GM10266 (cell line): Measurements from ENCODE around the gene CELF5.

Source experiments
- DNase-seq: peaks from one replicate; pipeline ENCODE4 v3.0.0; 2012; ENCODE audit errors: extremely low spot score
- TF ChIP-seq, protein P1 (sequence below): IDR thresholded peaks from 2 replicates; pipeline ENCODE4 v1.5.1; 2012; ENCODE audit warnings: mild to moderate bottlenecking, low read depth; ENCODE audit not compliant: control insufficient read depth, insufficient read depth; ENCODE audit errors: missing control alignments

Gene CELF5

DNA sequence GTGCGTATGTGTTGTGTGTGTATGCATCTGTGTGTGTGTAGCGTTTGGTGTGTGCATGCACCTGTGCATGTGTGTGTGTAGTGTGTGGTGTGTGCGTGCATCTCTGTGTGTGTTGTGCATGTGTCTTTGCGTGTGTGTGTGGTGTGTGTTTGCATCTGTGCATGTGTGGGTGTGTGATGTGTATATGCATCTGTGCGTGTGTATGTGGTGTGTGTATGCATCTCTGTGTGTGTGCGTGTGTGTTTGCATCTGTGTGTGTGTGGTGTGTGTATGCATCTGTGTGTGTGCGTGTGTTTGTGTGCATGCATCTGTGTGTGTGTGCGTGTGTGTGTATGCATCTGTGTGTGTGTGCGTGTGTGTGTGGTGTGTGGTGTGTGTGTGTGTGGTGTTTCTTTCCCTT is 20.6 kb downstream of the CELF5 start:
- DNase-seq = no peak
- TF ChIP-seq, protein P1, sequence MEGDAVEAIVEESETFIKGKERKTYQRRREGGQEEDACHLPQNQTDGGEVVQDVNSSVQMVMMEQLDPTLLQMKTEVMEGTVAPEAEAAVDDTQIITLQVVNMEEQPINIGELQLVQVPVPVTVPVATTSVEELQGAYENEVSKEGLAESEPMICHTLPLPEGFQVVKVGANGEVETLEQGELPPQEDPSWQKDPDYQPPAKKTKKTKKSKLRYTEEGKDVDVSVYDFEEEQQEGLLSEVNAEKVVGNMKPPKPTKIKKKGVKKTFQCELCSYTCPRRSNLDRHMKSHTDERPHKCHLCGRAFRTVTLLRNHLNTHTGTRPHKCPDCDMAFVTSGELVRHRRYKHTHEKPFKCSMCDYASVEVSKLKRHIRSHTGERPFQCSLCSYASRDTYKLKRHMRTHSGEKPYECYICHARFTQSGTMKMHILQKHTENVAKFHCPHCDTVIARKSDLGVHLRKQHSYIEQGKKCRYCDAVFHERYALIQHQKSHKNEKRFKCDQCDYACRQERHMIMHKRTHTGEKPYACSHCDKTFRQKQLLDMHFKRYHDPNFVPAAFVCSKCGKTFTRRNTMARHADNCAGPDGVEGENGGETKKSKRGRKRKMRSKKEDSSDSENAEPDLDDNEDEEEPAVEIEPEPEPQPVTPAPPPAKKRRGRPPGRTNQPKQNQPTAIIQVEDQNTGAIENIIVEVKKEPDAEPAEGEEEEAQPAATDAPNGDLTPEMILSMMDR = no peak

DNA sequence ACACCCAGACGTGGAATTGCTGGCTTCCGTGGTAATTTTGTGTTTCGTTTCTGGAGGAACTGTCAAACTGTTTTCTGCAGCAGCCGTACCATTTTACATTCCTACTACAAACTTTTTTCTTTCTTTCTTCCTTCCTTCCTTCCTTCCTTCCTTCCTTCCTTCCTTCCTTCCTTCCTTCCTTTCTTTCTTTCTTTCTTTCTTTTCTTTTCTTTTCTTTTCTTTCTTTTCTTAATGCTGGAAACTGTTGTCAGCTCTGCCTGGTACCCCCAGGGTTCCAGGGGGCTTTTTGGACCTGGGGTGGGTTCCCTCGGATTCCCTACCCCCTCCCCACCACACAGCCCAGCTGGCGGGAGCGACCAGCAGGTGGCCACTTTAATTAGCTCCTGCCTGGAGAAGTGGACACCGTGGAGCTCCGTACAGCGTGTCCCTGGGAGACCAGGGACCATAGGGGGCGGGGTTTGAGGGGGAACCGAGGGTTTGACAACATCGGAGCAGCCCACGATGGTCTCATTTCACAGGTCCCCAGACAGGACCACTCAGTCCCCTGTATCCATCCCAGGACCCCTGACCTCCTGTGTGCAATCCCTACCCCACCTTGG is 24.4 kb downstream of the CELF5 start:
- no peak for DNase-seq
- TF ChIP-seq, protein P1 = no peak

DNA sequence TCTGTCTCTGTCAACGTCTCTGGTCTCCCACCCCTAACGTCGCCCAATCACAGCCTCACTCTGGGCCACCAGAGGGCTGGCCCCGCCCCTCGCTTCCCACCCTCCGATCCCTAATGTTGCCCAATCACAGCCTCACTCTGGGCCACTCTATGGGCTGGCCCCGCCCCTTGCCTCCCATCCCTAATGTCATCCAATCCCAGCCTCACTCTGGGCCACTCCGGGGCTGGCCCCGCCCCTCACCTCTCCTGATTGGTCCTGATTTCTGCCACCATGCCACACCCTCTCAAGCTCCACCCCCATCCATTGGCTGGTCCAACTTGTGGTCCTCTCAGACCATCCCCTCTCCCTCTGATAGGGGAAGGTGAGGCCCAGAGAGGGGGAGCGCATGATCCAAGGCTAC is 24.9 kb downstream of the CELF5 start:
- no peak for DNase-seq
- TF ChIP-seq, protein P1 = no peak

DNA sequence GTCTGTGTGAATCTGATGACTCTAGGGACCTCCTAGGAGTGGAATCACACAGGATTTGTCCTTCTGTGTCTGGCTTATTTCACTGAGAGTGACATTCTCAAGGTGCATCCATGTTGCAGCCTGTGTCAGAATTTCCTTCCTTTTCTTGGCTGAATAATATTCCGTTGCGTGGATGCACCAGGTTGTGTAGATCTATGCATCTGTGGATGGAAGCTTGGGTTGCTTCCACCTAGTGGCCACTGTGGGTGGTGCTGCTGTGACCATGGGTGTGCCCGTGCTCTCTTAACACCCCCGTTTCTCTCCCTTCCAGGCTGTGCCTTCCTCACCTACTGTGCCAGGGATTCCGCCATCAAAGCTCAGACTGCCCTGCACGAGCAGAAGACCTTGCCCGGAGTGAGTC is 26.2 kb downstream of the CELF5 start:
- TF ChIP-seq, protein P1 = peak; percentile 54
- DNase-seq = no peak

DNA sequence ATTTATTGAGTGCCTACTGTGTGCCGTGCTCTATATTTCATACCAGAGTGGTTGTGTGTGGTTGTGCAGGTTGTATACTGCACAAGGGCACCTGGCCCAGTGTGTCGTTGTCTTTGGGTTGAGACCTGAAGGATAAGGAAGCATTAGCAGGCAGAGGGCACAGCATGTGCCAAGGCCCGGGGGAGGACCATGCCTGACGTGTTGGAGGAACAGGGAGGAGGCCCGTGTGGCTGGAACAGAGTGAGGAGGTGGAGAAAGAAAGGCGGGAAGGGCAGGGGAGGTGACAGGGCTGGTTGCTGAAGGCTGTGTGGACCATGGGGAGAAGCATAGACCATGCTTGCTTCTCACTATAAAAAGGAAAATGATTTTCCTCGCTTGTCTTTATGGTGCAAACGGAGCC is 26.8 kb downstream of the CELF5 start:
- TF ChIP-seq, protein P1 = no peak
- DNase-seq = no peak

DNA sequence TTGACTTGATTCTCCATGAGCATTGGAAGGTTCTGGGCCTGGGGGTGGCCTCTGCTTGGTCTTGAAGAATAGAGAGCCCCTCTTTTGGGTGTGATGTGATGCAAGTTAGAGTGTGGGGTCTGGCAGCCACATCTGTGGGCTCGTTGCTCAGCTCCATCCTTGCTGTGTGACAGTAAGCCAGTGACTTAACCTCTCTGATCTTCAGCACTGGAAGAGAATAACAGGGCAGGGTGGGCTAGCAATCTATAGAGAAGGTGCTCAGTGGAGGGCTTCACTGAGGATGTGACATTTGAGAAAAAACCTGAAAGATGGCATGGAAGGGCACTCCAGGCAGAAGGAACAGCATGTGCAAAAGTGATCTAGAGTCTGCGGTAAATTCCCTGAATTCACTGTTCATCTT is 28.2 kb downstream of the CELF5 start:
- no peak for DNase-seq
- TF ChIP-seq, protein P1 = no peak

DNA sequence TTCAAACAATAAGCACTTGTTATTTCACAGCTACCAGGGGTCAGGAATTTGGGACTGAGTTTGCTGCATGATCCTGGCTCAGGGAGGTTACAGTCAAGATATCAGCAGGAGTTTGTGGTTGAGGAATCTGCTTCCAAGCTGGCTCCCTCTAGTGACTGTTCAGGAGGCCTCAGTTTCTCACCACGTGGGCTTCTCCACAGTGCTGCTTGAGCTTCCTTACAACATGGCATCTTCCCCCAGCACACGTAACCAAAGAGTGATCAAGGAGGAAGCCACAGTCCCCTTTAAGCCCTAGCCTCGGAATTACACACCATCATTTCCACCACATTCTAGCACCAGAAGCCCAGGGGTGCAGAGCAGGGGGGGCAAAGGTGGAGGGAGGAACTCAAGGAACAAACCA is 28.8 kb downstream of the CELF5 start:
- TF ChIP-seq, protein P1 = no peak
- DNase-seq = no peak
